HG03460 (cell line): ENCODE data around the gene CIB1.

Experiments used
- ATAC-seq: cut with Tn5 transposase; IDR thresholded peaks from one replicate; pipeline ENCODE4 v1.9.1; 2021; ENCODE audit not compliant: unreplicated experiment

Gene CIB1

GRCh38 chr15:90219421-90220141 is 14.2 kb downstream of the CIB1 start:
- ATAC-seq = peak; percentile 51

- ATAC-seq = no peak
These were observed 15.9 kb downstream of the CIB1 start for GRCh38 chr15:90217671-90218394.

GRCh38 chr15:90214553-90215196 is 19.1 kb downstream of the CIB1 start:
- ATAC-seq = no peak

GRCh38 chr15:90213818-90214204 is 19.9 kb downstream of the CIB1 start:
- ATAC-seq = no peak

- no peak for ATAC-seq
These were observed 20.5 kb downstream of the CIB1 start for GRCh38 chr15:90213122-90213817.

GRCh38 chr15:90212221-90213098 is 21.3 kb downstream of the CIB1 start:
- no peak for ATAC-seq

- ATAC-seq = no peak
These were observed 22.1 kb downstream of the CIB1 start for GRCh38 chr15:90211440-90212143.

- no peak for ATAC-seq
These were observed 22.7 kb downstream of the CIB1 start for GRCh38 chr15:90211009-90211408.

- ATAC-seq = no peak
These were observed 23.1 kb downstream of the CIB1 start for GRCh38 chr15:90210593-90210992.

- peak; percentile 47 for ATAC-seq
These were observed 24.1 kb downstream of the CIB1 start for GRCh38 chr15:90209591-90209990.

- no peak for ATAC-seq
These were observed 25.4 kb downstream of the CIB1 start for GRCh38 chr15:90208356-90208755.

GRCh38 chr15:90207252-90207651 is 26.5 kb downstream of the CIB1 start:
- no peak for ATAC-seq

GRCh38 chr15:90205886-90206285 is 27.9 kb downstream of the CIB1 start:
- no peak for ATAC-seq

- no peak for ATAC-seq
These were observed 28.5 kb downstream of the CIB1 start for GRCh38 chr15:90205050-90205848.

- no peak for ATAC-seq
These were observed 29.8 kb downstream of the CIB1 start for GRCh38 chr15:90203922-90204321.

GRCh38 chr15:90203473-90203872 is 30.3 kb downstream of the CIB1 start:
- no peak for ATAC-seq

- ATAC-seq = no peak
These were observed 30.8 kb downstream of the CIB1 start for GRCh38 chr15:90202929-90203328.

- ATAC-seq = no peak
These were observed 31.8 kb downstream of the CIB1 start for GRCh38 chr15:90201944-90202375.
